Adrenal gland (tissue), 5 donors: ENCODE data around the gene FAM72B.
"Not testable (repeated sequence)": the region's sequence is repeated elsewhere in the genome, so short reads cannot be mapped to it uniquely, and the experiment has no call there.

ENCODE experiments used
- POLR2A ChIP-seq, 2 donors: fragments of 450-650 bp; IDR thresholded peaks; one replicate each; pipeline ENCODE4 v1.6.1; 2017; ENCODE audit warnings: antibody characterized with exemption in 2 of 2, mild to moderate bottlenecking in 2 of 2, moderate library complexity in 1 of 2
- TF ChIP-seq, protein P1 (sequence below), 6 experiments: fragments of 450-650 bp in 4 of 6; fragments of 200-600 bp in 2 of 6; sonication (generic) in 1 of 6; IDR thresholded peaks; 1 replicate in 5 of 6; 2 replicates in 1 of 6; pipeline versions ENCODE4 v1.5.1 to v1.8.0; 2016 to 2021; ENCODE audit warnings: antibody characterized with exemption in 6 of 6, mild to moderate bottlenecking in 2 of 6, moderate library complexity in 1 of 6
- donor health status: DM: no; HTN: no; CAD: no.

DNA sequence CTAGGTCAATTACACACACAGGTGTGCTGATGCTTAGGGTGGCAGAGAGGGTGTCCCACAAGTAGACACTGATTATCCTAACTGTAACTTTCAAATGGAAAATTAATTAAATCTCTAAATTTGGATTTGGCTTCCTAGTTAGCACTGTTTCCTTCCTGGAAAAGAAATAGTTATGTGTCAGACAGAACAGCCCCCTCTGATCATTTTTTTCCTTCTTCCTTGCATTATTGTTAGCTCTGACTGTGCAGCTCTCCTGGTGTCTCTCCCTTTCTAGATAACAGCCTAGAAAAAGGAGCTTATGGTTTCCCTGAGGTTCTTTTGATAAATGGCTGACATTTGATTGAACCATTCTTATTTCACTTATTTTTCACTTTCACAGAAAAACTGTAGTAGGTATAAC lies 31.4 kb downstream of the FAM72B start:
- TF ChIP-seq, protein P1, sequence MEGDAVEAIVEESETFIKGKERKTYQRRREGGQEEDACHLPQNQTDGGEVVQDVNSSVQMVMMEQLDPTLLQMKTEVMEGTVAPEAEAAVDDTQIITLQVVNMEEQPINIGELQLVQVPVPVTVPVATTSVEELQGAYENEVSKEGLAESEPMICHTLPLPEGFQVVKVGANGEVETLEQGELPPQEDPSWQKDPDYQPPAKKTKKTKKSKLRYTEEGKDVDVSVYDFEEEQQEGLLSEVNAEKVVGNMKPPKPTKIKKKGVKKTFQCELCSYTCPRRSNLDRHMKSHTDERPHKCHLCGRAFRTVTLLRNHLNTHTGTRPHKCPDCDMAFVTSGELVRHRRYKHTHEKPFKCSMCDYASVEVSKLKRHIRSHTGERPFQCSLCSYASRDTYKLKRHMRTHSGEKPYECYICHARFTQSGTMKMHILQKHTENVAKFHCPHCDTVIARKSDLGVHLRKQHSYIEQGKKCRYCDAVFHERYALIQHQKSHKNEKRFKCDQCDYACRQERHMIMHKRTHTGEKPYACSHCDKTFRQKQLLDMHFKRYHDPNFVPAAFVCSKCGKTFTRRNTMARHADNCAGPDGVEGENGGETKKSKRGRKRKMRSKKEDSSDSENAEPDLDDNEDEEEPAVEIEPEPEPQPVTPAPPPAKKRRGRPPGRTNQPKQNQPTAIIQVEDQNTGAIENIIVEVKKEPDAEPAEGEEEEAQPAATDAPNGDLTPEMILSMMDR (IDR thresholded peaks at IDR 0.05): not testable (repeated sequence)
- TF ChIP-seq POLR2A (IDR thresholded peaks at IDR 0.05): not testable (repeated sequence)
